Measurements from ENCODE around the gene AK4. TPM values are rescaled to one million over a fixed set of nuclear protein-coding genes. Genes with fewer than 3 reads are reported as not detected.

AK4 gene
- total RNA-seq, 2 donors from 2014 or later: 3.1 to 109 TPM

GRCh38 chr1:65265296-65265650 lies 117.3 kb downstream of the AK4 start:
- Mint-ChIP-seq H3K27ac (no peak overlapping the region), H3K9me3 (no peaks in the 10 kb centered on the region), H3K36me3 (no peaks in the 10 kb centered on the region)
- no peak for ATAC-seq
- no peak for DNase-seq (ENCODE audit: low spot score in 2 of 2)

- Mint-ChIP-seq H3K9me3 (no peaks in the 10 kb centered on the region), H3K27ac (peak overlapping the region in 1 of 2 donors; percentile 36)
- ATAC-seq: peak; percentile 52 to 61
Measured at GRCh38 chr1:65265651-65266351, 117.8 kb downstream of the AK4 start.

GRCh38 chr1:65266476-65266875 lies 118.5 kb downstream of the AK4 start:
- Mint-ChIP-seq H3K9me3 (no peaks in the 10 kb centered on the region), H3K27ac (no peak overlapping the region), H3K36me3 (no peaks in the 10 kb centered on the region)
- DNase-seq (ENCODE audit: low spot score in 2 of 2): no peak
- no peak for ATAC-seq

More at GRCh38 chr1:65265651-65266351, 117.8 kb downstream of the AK4 start:
- no peak for DNase-seq (ENCODE audit: low spot score in 2 of 2)
- no peaks in the 10 kb centered on the region for H3K36me3 Mint-ChIP-seq

- Mint-ChIP-seq H3K27ac (no peak overlapping the region), H3K9me3 (no peaks in the 10 kb centered on the region), H3K36me3 (no peaks in the 10 kb centered on the region)
- DNase-seq (ENCODE audit: low spot score in 2 of 2): no peak
- ATAC-seq: no peak
Measured at GRCh38 chr1:65267271-65267670, 119.3 kb downstream of the AK4 start.

- Mint-ChIP-seq H3K36me3 (no peaks in the 10 kb centered on the region), H3K9me3 (no peaks in the 10 kb centered on the region), H3K27ac (no peak overlapping the region)
- ATAC-seq (no peak), DNase-seq (ENCODE audit: low spot score in 2 of 2) (no peak)
Measured at GRCh38 chr1:65267683-65268082, 119.7 kb downstream of the AK4 start.

- Mint-ChIP-seq H3K27ac (no peak overlapping the region), H3K36me3 (no peaks in the 10 kb centered on the region), H3K9me3 (no peaks in the 10 kb centered on the region)
- ATAC-seq: no peak
- DNase-seq (ENCODE audit: low spot score in 2 of 2): no peak
Measured at GRCh38 chr1:65269612-65270011, 121.6 kb downstream of the AK4 start.

- Mint-ChIP-seq H3K9me3 (no peaks in the 10 kb centered on the region), H3K36me3 (no peaks in the 10 kb centered on the region), H3K27ac (no peak overlapping the region)
- DNase-seq (ENCODE audit: low spot score in 2 of 2): no peak
- ATAC-seq: no peak
Measured at GRCh38 chr1:65276197-65276939, 128.4 kb downstream of the AK4 start.

- DNase-seq (ENCODE audit: low spot score in 2 of 2): no peak
- Mint-ChIP-seq H3K27ac (no peak overlapping the region), H3K9me3 (no peaks in the 10 kb centered on the region), H3K36me3 (no peaks in the 10 kb centered on the region)
- no peak for ATAC-seq
Measured at GRCh38 chr1:65277605-65278347, 129.8 kb downstream of the AK4 start.

GRCh38 chr1:65278376-65279069 lies 130.5 kb downstream of the AK4 start:
- no peaks in the 10 kb centered on the region for H3K36me3 Mint-ChIP-seq
- H3K9me3 Mint-ChIP-seq: no peaks in the 10 kb centered on the region
- no peak for ATAC-seq
- H3K27ac Mint-ChIP-seq: no peak overlapping the region
- no peak for DNase-seq (ENCODE audit: low spot score in 2 of 2)

GRCh38 chr1:65279070-65279779 lies 131.2 kb downstream of the AK4 start:
- DNase-seq (ENCODE audit: low spot score in 2 of 2) (no peak), ATAC-seq (no peak)
- Mint-ChIP-seq H3K9me3 (no peaks in the 10 kb centered on the region), H3K36me3 (no peaks in the 10 kb centered on the region), H3K27ac (no peak overlapping the region)

Other genes with a start within 250 kb of the AK4 start
- gene JAK1, start 181.7 kb upstream of the AK4 start, total RNA-seq: 100 to 1,000 TPM in 1 of 2 donors, 10 to 100 TPM in 1; 95.3 to 133 TPM
- 1 to 10 TPM in 1 of 2 donors, under 1 TPM in 1; 0.91 to 3.1 TPM for gene DNAJC6, start 161.3 kb downstream of the AK4 start, total RNA-seq